GM18873 (cell line): ENCODE results near the gene BTG4.

Experiments used
- ATAC-seq: cut with Tn5 transposase; IDR thresholded peaks from one replicate; pipeline ENCODE4 v1.9.1; 2021; ENCODE audit warnings: mild to moderate bottlenecking, moderate library complexity, moderate number of reproducible peaks; ENCODE audit not compliant: unreplicated experiment, low FRiP score

Gene BTG4

DNA sequence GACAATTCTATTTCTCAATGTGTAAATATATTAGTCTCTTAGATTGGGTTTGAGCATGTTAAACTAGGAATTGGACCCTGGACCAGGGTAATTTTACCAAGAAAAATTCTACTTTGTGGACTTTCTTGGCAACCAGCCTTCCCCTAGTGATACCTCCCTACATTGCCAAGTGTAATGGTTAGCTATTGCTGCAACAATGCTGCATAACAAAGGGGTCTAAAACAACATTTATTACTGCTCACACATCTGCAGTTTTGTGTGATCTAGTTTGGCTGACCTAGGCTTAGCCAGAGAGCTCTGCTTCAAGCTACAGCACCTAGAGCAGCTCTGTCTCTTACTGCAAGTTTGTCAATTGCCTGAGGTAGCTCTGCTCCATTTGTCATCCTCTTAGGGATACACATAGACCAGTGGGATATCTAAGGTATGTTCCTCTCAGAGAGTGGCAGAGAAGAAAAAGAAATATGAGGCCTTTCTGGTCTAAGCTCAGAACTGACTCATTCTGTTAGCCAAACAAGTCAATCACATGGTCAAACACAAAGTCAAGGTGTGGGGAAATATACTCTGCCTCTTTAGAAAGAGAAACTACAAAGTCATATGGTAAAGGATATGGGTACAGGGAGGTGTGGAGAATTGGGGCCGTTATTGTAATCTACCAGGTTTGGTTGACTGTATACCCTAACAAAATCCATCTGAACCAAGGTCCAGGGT, 26.4 kb upstream of the BTG4 start:
- no peak for ATAC-seq

DNA sequence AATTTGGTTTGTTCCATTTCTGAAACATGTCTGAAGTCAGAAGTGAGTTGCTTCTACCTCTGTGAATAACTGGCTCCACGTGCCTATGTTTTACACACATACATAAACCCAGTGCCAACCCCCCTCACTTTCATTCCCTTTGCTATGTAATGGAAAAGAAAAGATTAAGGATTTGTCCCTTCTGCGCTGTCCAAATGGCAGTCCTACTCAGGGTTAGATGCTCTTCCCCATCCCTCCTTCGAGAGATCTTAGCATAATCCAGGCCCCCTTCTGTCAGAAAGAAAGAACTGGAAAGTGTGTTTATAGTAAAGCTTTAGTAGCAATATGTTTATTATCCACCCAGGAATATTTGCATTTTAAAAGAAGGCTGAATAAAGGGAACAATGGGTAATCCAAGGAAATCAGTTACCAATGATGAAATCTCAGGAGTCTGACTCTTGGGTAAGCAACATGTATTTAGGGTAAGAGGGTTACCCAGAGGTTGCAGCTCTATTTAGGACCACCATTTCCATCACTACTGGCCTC, 25.2 kb upstream of the BTG4 start:
- ATAC-seq, result no peak

DNA sequence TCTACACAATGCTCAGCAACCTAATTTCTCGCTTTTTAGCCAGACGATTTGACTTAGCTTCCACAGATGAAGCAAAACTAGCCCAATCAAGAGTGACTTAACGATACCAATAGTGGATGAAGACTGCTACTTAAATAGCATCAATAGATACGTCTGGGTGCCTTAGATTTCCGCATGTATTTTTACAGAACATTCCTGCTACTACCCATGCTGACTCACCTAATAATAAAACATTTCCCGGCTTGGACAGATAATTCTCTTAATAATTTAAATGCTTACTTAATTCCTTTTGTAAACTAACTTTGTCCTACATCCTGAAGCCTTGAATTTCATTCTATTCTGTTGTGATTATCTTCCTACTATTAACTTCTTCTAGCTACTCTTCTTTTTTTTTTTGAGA, 23.1 kb upstream of the BTG4 start:
- ATAC-seq, result no peak

DNA sequence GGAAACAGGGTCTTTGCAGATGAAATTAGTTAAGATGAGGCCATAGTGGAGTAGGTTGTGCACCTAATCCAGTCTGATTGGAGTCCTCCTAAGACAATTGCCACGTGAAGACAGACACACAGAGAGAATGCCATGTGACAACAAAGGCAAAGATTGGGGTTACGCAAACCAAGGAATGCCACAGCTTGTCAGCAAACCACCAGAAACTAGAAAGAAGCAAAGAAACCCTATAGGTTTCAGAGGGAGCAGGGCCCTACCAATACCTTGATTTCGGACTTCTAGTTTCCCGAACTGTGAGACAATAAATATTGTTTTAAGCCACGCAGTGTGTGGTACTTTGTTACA, 20.2 kb upstream of the BTG4 start:
- ATAC-seq, result no peak

DNA sequence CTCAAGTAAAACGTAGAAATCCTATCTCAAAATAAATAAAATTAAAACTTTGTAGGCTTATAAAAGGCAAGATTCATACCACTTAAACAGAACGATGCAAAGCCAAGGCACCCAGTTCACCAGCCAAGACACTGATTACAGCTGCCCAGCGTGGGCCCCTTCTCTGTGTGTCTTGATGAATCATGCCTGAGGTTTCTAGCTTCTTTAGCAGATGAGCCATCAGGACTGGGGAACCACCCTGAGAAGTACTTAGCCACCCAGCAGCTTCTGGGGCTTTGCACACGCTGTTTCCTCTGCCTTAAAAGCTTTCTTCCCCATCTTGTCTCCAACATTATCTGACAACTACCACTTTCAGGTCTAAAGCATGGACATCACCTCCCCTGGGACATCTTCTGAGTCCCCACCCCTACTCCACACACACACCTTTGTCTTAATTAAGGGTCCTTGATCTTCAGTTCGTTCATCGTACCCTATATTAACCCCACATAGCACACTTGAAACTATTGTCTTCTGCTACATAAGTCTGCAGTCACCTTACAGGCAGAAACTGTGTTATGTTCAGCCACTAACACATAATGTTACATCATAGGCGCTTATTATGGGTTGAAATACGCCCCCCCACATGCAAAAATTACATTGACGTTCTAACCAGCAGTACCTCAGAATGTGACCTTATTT, 19.6 kb upstream of the BTG4 start:
- no peak for ATAC-seq

DNA sequence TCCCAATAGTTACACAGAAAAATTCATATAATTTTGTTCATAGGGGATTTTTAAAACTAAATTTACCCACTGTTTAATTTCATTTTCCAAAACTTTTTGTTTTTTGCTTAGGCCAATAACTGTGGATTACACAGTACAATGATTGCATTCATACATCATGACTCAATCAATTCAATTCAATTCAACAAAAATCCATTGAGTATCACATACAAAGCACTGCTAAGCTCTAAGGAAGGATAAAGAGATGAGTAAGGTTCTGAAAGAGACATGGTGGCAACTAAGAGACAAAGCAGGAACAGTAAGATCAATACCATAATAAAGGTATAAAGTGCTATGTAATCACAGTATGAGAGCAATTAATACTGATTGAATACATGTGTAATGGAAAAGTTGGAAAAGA, 18.9 kb upstream of the BTG4 start:
- ATAC-seq, result no peak

DNA sequence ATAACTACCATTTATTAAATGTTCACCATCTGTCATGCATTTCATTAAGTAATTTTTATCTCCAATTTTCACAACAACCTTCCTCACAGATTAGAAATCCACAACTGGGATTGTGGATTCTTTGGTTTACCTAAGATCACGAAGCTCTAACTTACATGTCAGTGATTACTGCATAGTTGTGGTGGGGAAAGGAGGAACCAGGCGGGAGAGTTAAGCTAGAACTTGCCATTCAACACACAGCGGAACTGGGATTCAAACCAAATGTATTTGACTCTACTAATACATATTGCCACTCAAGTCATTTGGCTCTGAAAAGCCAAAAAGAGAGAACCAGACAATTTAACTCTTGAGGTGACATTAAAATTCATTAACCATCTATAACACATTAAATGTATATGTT, 17.9 kb upstream of the BTG4 start:
- no peak for ATAC-seq

DNA sequence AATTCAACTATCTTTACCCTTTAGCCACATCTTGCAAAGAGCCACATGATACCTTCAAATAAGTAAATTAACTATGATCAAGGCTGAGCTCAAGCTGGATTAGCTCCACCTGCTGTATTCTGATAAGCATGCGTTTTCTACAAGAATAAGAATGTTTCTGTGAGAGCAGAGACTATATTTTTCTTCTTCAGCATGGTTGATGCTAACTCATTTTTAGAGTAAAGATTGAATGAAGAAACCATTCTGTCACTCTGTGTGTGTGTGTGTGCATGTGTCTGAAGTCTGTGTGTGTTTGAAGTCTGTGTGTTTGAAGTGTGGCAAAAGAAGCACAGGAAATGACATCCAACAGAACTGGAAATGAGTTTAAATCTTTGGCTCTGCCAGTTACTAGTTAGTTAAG, 16.4 kb upstream of the BTG4 start:
- no peak for ATAC-seq

DNA sequence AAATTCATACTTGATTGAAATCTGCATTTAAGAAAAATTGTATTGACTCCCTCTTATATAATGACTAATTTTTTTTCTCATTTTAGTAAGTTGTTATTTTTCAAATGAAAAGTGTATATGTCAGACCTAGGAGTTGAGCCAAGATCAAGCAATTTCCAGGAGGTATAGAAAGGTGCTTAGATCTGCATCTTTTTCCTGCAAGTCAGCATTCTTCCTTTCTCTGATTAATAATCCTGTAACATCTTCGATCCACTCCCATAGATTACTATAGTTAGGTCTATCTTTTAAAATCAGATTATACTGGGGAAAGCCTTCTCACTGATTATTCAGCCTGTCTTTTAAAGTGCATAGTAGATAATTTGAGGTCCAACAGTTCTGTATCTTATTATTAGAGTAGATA, 15.1 kb upstream of the BTG4 start:
- ATAC-seq, result no peak

DNA sequence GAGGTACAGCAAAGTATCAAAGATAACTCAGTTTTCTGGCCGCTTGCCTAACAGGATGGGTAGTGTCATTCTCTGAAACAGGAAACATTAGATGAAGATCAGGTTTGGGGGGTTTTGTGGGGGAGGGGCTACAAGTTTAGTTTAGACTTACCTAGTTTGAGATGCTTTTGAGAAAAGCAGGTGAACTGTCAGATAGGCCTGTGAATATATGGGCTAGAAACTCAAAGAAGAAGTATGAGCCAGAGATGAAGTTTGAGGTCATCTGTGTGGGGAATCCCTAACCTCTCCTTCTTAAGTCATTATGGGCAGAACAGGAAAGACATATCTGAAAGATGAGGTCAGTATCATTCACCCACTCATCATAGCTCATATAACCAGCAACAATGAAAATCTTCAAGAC, 14.3 kb upstream of the BTG4 start:
- ATAC-seq, result peak; percentile 50

DNA sequence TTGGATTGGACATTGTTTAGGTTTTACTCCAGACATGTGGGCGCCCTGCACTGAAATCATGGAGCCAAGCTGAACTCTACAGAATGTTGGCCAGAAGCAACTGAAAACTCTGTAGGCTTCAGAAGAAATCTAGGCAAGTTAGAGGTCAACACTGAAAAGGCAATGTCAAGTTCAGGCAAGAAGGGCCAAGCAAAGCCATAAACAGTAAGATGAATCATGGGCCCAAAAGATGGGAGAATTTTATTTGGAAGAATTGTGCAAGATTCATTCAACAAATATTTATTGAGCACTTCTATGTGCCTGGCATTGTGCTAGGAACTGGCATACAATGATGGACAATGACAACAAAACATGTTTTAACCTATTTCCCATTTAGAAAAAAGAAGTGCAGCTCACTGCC, 13.3 kb upstream of the BTG4 start:
- ATAC-seq, result no peak

DNA sequence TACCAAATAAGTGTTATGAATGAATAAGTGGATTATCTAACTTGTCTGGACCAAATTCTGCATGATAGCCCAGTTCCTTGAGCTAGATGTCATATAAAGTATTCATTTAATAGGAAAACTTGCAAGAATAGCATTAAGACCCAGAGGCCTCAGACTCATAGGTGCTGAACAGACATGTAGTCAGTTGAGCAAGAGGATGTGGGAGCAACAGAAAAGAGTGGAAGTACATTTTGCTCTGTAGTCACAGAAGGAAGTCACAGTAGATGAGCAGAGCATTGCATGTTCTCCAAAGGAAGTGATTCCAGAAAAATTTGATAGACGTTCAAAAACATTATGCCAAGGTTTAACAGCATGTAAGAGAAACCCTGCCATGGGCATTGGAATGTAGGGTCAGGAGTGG, 11.9 kb upstream of the BTG4 start:
- ATAC-seq, result no peak

DNA sequence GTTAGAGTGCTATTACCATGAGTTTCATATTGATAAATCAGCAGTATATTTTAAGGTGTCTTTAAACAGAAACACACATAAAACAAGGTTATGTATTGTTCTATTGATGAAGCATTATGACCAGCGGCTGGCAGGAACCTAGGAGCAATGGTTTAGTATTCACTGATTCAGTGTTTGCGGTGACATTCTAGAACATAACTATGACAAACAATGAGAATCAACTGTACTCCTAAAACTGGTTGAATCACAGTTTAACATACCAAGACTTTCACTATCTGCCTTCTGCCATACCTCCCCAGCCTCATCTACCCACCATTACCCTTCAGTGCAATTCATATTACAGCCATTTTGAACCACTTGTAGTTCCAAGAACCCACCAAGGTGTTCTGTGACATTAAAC, 11.2 kb upstream of the BTG4 start:
- ATAC-seq, result no peak

DNA sequence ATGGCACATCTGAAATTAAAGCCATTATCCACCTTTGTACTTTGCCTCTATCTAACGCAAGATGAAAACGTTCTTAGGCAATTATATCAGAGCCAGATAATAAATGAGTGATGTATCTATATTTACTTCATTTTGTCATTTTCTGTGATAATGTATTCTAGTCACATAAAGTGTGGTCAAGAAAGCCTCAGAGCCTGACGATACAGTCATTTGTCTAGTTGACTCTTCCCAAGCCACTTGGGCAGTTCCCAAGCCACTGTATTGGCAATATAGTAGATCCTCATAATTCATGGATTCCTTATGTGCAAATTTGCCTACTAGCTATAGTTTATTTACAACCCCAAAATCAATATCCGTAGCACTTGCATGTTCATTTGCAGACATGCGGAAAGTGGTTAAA, 10.2 kb upstream of the BTG4 start:
- no peak for ATAC-seq

DNA sequence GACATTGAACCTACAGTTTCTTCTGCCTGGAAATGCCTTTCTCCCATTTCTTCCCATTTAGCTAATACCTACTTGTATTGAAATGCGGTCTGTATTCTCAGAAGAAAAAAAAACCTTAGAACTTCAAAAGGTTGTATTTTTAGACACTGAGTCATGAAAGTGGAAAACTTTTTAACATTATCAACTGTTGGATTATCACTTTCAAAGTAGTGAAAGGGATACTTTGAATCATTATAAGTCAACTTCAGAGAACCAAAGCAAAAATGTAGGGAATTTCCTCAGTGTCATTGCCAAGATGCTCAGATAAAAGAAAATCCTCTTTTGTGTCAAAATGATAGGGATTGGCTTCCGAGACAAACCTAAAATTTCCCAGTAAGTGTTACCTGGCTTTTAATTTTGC, 8.9 kb upstream of the BTG4 start:
- ATAC-seq, result no peak

DNA sequence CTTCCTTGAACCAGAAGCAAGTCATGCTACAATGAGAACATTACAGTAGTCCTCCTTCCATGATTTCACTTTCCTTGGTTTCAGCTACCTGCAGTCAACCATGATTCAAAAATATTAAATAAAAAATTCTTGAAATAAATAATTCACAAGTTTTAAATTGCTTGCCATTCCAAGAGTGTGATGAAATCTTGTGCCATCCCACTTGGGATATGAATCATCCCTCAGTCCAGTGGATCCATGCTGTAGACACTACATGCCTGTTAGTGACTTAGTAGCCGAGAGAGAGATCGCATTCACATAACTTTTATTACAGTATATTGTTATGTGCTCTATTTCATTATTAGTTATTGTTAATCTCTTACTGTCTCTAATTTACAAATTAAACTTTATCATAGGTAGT, 8.4 kb upstream of the BTG4 start:
- ATAC-seq, result no peak

DNA sequence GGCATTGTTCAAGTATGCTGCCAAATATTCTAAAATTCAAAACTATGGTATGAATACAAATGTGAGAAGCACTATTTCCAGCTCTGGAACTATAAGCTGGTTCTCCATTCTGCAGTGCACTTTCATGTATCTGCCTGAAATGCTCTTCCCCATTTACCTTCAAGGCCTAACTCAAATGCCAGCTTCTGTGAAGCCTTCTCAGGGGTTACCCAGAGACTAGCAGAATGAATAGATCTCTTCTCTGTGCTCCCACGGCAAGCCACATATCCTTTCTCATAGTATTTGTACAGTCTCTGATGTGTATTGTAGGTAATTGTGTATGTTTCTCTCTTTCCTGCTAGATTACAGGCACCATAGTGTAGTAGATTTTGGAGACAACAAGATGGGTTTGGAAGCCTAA, 6.5 kb upstream of the BTG4 start:
- no peak for ATAC-seq

DNA sequence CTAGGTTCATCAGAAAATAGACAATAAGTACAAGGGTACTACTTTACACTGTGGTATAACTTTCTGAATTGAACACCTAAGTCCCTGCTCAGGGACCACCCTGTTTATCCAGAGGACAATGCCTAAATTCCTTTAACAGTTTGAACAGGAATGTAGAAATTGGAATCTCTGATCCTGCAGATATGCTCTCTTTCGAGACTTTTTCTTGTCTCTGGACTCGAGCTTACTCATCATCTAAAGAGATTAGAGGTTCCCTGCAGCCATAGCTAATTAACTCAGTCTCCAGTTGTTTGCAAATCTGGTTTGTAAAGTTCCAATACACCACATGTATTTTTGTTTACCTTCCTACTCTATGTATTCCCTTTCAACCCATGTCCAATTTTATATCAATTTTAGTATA, 3.4 kb upstream of the BTG4 start:
- ATAC-seq, result no peak

DNA sequence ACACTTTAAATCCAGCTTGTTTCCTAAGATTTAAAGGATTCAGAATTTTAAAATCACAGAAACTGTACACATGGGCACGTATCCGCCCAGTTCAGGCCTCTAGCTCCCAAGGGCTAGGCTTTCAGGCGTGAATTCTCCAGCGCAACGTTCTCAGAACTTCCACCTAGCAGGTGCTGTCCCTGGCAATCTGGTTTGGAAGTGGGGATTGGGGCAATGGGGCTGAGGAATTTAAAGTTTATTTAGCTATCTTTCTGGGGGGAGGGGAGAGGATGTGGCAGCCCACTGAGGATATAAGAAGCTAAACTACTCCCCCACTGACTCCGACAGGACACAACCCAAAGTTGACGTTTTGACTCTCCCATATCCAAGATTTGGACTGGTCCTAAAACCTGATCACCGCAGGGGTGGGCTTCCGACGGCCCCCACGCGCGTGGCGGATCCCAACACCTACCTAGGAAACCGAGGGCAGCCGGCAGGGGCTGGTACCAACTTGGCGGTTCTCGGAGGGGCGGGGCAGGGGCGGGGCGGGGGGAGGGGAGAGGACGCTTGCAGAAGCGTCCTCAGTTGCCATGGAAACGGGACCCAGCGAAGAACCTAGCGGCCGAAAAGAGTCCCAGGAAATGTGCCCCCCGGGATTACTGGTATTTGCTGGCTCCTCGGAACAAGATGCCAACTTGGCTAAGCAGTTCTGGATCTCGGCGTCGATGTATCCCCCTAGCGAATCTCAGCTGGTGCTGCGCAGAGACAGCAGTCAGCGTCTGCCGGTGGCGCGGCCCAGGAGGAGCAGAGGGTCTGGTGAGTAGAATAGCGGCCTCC, 2.2 kb upstream of the BTG4 start, which contains the start of gene HOATZ:
Gene HOATZ, plus strand, starts transcription at position 563 of the 816 bp plus-strand sequence. Its CDS starts 7 bp downstream, at position 570.
- ATAC-seq, result no peak

DNA sequence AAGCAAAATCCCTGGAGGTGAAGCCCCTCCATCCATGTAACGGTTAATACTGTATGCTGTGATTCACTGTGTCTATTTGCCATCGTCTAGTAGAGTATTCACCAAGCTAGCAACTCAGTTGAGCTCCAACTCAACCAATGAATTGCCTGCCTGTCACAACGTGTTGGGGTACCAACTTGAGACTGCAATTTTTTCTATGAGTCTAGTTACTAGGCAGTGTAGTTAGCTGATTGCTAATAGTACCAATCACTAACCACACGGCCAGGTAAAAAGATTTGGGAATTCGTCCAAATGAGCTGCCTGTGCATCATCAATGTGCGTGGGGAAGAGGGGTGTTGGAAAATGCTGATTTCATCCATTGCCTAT, 1.0 kb upstream of the BTG4 start:
- no peak for ATAC-seq

DNA sequence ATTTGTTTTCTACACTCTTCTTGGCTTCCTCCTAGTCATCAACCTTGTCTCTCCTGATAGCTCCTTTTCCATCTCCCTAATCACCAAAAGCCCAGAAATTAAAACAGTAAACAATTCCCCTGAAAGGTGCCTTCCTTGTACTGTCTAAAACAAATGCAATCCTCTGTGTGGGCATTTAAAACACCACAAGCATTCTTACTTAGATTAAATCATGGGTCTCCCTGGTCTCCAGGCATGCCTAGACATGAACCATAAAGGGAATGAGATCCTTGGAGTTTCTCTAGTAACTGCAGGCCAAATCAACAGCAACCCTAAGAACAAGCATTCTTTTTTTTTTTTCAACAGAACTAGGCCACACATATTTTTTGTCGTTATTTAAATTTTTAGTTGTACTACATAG, 1.9 kb downstream of the BTG4 start:
- ATAC-seq, result no peak

DNA sequence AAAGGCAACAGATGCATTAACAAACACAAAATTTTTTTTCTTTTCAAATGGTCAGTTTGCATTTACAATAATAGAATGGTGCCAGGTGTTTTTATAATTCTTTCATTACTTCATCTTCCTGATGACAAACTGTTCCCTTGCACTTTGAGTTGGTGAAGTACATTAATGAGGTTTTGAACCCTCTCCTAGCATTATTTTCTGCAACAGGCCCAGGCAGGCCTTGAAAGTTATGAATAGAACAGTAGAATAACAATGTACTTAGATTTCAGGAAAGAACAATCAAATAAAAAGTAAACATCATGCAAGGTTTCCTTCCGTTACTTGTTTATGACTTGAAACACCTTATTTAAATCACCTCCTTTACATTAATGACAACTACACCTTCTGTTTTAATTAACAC, 9.6 kb downstream of the BTG4 start:
- ATAC-seq, result no peak
